Measurements from ENCODE around the gene GRID1. TPM values are rescaled to one million over a fixed set of nuclear protein-coding genes. Genes with fewer than 3 reads are reported as not detected.

GRID1 gene
- total RNA-seq, 1 experiment from 2014 or later: 0.31 TPM

DNA sequence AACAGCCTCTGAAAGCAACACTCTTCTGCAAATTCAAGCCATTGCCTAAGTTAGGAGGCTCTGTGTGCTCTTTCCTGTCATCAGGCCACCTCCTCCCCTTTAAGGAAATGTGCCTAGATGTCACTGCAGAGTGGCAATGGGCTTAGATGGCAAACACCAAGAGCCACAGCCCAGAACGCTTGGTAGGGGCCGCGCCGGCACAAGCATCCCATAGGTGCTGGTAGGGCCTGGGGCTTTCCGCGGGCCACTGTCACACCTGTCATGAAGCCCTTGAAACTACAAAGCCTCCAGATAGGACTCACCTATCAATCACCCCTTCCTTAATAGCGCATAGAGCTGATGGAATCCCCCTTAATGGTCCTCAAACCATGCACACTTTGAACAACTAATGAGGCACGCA, 299.9 kb downstream of the GRID1 start:
- H3K4me3 ChIP-seq (ENCODE audit: insufficient read depth, low read depth, low read length): no peak overlapping the region
- no peaks in the 10 kb centered on the region for H3K36me3 ChIP-seq (replicated peaks; ENCODE audit: control insufficient read depth, insufficient read depth, low read length)
- no peaks in the 10 kb centered on the region; the same call in 1 of the 2 replicates for H3K27me3 ChIP-seq (ENCODE audit: control insufficient read depth, insufficient read depth, low read length)
- no peak for DNase-seq

GRCh38 chr10:86065711-86066251, 300.8 kb downstream of the GRID1 start:
- H3K4me3 ChIP-seq (ENCODE audit: insufficient read depth, low read depth, low read length): no peak overlapping the region
- H3K27me3 ChIP-seq (ENCODE audit: control insufficient read depth, insufficient read depth, low read length): no peaks in the 10 kb centered on the region; the same call in 1 of the 2 replicates
- H3K36me3 ChIP-seq (replicated peaks; ENCODE audit: control insufficient read depth, insufficient read depth, low read length): no peaks in the 10 kb centered on the region
- no peak for DNase-seq

DNA sequence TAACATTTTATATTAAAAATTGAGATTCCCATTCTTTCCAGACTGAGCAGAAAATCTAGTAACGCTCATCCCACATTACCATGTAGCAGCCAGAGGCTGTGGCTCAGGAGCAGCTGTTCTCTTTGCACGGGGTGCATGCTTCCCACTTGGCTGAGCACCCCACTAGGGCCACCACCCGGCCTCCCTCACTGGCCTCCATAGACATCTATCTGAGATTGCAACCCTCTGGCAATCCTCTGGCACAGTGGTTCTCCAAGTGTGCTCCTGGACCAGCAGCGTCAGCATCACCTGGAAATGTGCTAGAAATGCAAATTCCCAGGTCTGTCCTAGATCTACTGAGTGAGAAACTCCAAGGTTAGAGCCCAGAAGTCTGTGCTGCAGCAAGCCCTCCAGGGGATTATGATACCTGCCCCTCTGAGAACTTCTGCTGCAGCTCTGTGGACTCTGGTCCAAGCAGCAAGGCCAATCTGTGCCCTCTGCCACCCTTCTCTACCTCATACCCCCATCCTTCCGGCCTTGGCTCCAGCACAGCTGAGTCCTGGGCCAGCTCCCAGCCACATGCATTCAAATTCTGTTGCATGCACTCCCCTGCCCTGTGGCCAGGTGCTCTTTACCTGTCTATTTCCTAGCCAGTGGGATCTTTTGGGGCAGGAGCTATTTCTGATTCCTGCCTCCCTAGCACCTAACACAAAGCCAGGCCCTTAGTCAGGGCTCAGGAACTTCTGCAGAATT, 301.5 kb downstream of the GRID1 start:
- no peaks in the 10 kb centered on the region for H3K36me3 ChIP-seq (replicated peaks; ENCODE audit: control insufficient read depth, insufficient read depth, low read length)
- H3K4me3 ChIP-seq (ENCODE audit: insufficient read depth, low read depth, low read length): no peak overlapping the region
- no peak for DNase-seq
- no peaks in the 10 kb centered on the region; the same call in 1 of the 2 replicates for H3K27me3 ChIP-seq (ENCODE audit: control insufficient read depth, insufficient read depth, low read length)

- no peak for DNase-seq
- H3K27me3 ChIP-seq (ENCODE audit: control insufficient read depth, insufficient read depth, low read length): no peaks in the 10 kb centered on the region; the same call in 1 of the 2 replicates
- no peak overlapping the region for H3K4me3 ChIP-seq (ENCODE audit: insufficient read depth, low read depth, low read length)
- no peaks in the 10 kb centered on the region for H3K36me3 ChIP-seq (replicated peaks; ENCODE audit: control insufficient read depth, insufficient read depth, low read length)
These were observed 302.4 kb downstream of the GRID1 start for GRCh38 chr10:86064219-86064618.

DNA sequence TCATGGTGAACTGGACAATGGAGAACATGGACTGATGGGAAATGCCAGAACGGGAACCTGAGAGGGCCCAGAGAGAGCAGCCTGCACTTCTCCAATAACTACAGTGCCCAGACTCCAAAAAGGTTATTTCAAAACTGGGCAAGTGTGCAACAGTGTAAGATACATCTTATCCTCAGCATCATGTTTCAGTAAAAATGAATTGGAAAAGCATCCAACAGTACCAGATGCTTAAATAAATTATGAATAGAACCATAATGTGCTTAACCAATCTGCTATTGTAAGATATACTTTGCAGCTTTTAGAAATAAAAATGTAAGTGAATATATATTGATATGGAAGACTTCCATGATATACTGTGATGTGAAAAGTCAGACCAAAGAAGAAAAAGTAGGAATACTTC, 303.3 kb downstream of the GRID1 start:
- Histone ChIP-seq H3K36me3 (replicated peaks; ENCODE audit: control insufficient read depth, insufficient read depth, low read length) (no peaks in the 10 kb centered on the region), H3K4me3 (ENCODE audit: insufficient read depth, low read depth, low read length) (no peak overlapping the region), H3K27me3 (ENCODE audit: control insufficient read depth, insufficient read depth, low read length) (no peaks in the 10 kb centered on the region)
- no peak for DNase-seq

GRCh38 chr10:86062647-86063145, 303.9 kb downstream of the GRID1 start:
- Histone ChIP-seq H3K27me3 (ENCODE audit: control insufficient read depth, insufficient read depth, low read length) (no peaks in the 10 kb centered on the region), H3K36me3 (replicated peaks; ENCODE audit: control insufficient read depth, insufficient read depth, low read length) (no peaks in the 10 kb centered on the region), H3K4me3 (ENCODE audit: insufficient read depth, low read depth, low read length) (no peak overlapping the region)
- no peak for DNase-seq

GRCh38 chr10:86062198-86062550, 304.4 kb downstream of the GRID1 start:
- no peaks in the 10 kb centered on the region for H3K27me3 ChIP-seq (ENCODE audit: control insufficient read depth, insufficient read depth, low read length)
- no peak overlapping the region for H3K4me3 ChIP-seq (ENCODE audit: insufficient read depth, low read depth, low read length)
- no peaks in the 10 kb centered on the region for H3K36me3 ChIP-seq (replicated peaks; ENCODE audit: control insufficient read depth, insufficient read depth, low read length)
- DNase-seq: no peak

DNA sequence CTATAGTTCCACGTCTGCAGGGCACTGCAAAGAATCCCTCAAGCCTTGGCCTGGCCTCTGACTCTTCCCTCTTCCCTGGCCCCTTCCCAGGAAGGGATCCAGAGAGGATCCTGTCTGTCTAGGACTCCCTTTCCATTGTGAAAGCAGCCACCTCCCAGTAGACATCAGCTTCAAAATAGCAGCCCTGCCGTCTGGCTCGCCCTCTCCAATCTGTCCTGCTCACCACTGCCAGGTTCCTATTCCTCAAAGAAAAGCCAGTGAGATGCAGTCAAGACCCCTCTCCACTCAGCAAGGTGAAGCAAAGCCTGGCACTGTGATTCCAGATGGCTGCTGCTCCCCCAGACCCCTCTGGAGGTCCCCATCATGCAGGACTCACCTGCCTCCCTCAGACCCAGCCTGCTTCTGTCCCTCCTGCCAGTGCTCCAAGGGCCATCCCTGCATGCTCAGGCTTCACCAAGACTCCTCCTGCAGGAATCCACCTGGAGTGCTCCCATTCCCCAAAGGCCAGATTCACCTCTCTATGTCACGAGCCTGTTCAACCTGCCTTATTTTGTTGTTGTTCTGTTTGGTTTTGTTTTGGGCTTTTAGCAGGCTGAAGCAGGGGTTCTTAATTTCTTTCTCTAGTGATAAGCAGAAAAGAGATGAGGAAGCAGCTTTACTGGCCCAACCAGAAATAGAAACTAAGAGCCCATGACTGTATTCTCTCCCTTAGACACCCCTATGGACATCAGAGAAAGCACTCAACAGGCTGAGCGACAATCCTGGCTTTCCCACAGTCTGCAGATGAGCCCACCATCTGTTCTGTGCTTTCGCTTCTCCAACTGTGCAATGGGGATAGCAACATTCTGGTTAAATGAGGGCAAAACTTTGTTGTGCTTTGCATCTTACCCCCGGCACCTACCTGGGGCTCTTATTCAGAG, 305.1 kb downstream of the GRID1 start:
- Histone ChIP-seq H3K4me3 (ENCODE audit: insufficient read depth, low read depth, low read length) (no peak overlapping the region), H3K27me3 (ENCODE audit: control insufficient read depth, insufficient read depth, low read length) (no peaks in the 10 kb centered on the region), H3K36me3 (replicated peaks; ENCODE audit: control insufficient read depth, insufficient read depth, low read length) (no peaks in the 10 kb centered on the region)
- no peak for DNase-seq

- Histone ChIP-seq H3K27me3 (ENCODE audit: control insufficient read depth, insufficient read depth, low read length) (no peaks in the 10 kb centered on the region), H3K4me3 (ENCODE audit: insufficient read depth, low read depth, low read length) (no peak overlapping the region), H3K36me3 (replicated peaks; ENCODE audit: control insufficient read depth, insufficient read depth, low read length) (no peaks in the 10 kb centered on the region)
- no peak for DNase-seq
These were observed 306.0 kb downstream of the GRID1 start for GRCh38 chr10:86060386-86061277.

- no peaks in the 10 kb centered on the region for H3K27me3 ChIP-seq (ENCODE audit: control insufficient read depth, insufficient read depth, low read length)
- DNase-seq: no peak
- no peaks in the 10 kb centered on the region for H3K36me3 ChIP-seq (replicated peaks; ENCODE audit: control insufficient read depth, insufficient read depth, low read length)
These were observed 306.7 kb downstream of the GRID1 start for GRCh38 chr10:86059892-86060291.

GRCh38 chr10:86058964-86059363, 307.6 kb downstream of the GRID1 start:
- no peak for DNase-seq
- Histone ChIP-seq H3K36me3 (replicated peaks; ENCODE audit: control insufficient read depth, insufficient read depth, low read length) (no peaks in the 10 kb centered on the region), H3K4me3 (ENCODE audit: insufficient read depth, low read depth, low read length) (no peak overlapping the region), H3K27me3 (ENCODE audit: control insufficient read depth, insufficient read depth, low read length) (no peaks in the 10 kb centered on the region)

More at GRCh38 chr10:86059892-86060291, 306.7 kb downstream of the GRID1 start:
- H3K4me3 ChIP-seq (ENCODE audit: insufficient read depth, low read depth, low read length): no peak overlapping the region

DNA sequence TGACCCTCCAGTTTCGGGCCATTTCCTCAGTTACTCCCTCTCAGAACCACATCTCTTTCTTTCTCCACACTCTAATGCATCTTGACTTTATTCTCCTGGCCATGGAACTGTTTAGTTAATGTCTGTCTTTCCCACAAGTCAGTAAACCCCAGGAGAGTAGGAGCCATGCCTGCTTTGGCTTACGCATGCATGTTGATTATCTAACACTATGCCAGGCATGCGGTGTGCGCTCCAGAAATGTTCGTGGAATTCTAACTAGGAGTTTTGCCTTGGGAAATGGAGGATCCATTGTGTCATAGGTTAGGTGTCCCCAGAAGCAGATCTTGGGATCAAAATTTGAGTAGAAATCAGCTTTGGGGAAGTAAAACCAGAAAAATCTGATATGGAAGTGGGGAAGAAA, 308.9 kb downstream of the GRID1 start:
- Histone ChIP-seq H3K27me3 (ENCODE audit: control insufficient read depth, insufficient read depth, low read length) (no peaks in the 10 kb centered on the region), H3K4me3 (ENCODE audit: insufficient read depth, low read depth, low read length) (no peak overlapping the region), H3K36me3 (replicated peaks; ENCODE audit: control insufficient read depth, insufficient read depth, low read length) (no peaks in the 10 kb centered on the region)
- no peak for DNase-seq

DNA sequence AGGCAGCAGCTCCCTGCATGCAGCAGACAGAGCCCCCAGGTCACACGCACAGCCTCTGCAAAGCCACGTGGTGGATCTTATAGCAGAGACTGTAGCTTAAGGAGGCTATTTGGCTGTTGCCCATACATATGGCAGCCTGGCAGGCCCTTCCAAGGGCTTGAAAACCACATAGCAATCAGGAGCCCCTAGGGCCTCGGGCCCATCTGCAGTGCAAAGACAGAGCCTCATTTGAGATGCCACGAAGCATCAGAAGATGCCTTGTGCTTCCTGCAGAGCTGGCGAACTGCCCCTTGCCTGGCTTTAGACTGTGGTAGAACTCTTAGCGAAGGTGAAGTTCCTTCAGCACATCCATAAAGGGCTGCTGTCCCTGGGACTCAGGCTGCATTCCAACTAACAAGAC, 309.9 kb downstream of the GRID1 start:
- Histone ChIP-seq H3K36me3 (replicated peaks; ENCODE audit: control insufficient read depth, insufficient read depth, low read length) (no peaks in the 10 kb centered on the region), H3K27me3 (ENCODE audit: control insufficient read depth, insufficient read depth, low read length) (no peaks in the 10 kb centered on the region), H3K4me3 (ENCODE audit: insufficient read depth, low read depth, low read length) (no peak overlapping the region)
- DNase-seq: no peak

DNA sequence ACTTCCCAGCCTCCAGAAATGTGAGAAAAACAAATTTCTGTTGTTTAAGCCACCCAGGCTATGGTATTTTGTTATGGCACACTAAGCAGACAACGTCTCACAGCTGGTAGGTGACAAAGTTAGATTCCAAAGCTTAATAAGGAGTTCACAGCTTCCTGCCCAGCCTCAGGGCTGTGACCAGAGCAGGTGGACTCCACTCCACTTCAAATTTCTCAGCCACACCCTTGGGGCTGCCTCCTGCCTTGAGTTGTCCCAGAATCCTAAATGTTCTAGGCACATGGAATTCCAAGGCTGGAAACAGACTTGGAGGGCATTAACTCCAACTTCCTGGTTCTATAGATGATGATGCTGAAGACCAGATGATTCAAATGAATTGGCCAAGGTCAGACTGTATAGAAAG, 310.7 kb downstream of the GRID1 start:
- H3K4me3 ChIP-seq (ENCODE audit: insufficient read depth, low read depth, low read length): no peak overlapping the region
- DNase-seq: no peak

More for the DNA sequence above, 310.7 kb downstream of the GRID1 start:
- Histone ChIP-seq H3K36me3 (replicated peaks; ENCODE audit: control insufficient read depth, insufficient read depth, low read length) (no peaks in the 10 kb centered on the region), H3K27me3 (ENCODE audit: control insufficient read depth, insufficient read depth, low read length) (no peaks in the 10 kb centered on the region)
